Adrenal gland (tissue), 19 donors: ENCODE results near the gene NOX4. TPM values are rescaled to one million over a fixed set of nuclear protein-coding genes. Genes with fewer than 3 reads are reported as not detected.

Experiments used
- DNase-seq, 7 donors: peaks; one replicate each; pipeline ENCODE4 v3.0.0-alpha.2; 2019 to 2020
- H3K27ac ChIP-seq, 5 donors: fragments of 200-600 bp; sonication (generic) in 4 of 5; 1 replicate in 3 of 5; 2 replicates in 2 of 5; pipeline versions ENCODE4 v1.5.1 to v1.8.0; 2016 to 2020; ENCODE audit warnings: mild to moderate bottlenecking in 1 of 5
- H3K27me3 ChIP-seq: fragments of 200-600 bp; 2 replicates; pipeline ENCODE4 v1.8.0; 2021
- H3K36me3 ChIP-seq, 2 donors: fragments of 200-600 bp; replicated peaks in 1 of 2; 1 replicate in 1 of 2; 2 replicates in 1 of 2; pipeline versions ENCODE4 v1.5.1 to v1.8.0; 2018 to 2022
- H3K4me1 ChIP-seq, 2 donors: fragments of 200-600 bp; replicated peaks in 1 of 2; 1 replicate in 1 of 2; 2 replicates in 1 of 2; pipeline versions ENCODE4 v1.5.1 to v1.8.0; 2018 to 2021
- H3K4me3 ChIP-seq, 4 donors: fragments of 200-600 bp; sonication (generic) in 3 of 4; one replicate each; pipeline ENCODE4 v1.5.1; 2016 to 2018
- H3K9me3 ChIP-seq, 3 donors: fragments of 200-600 bp; sonication (generic) in 1 of 3; replicated peaks in 1 of 3; 1 replicate in 2 of 3; 2 replicates in 1 of 3; pipeline versions ENCODE4 v1.5.1 to v1.8.0; 2016 to 2021
- CTCF ChIP-seq, 6 experiments: fragments of 450-650 bp in 4 of 6; fragments of 200-600 bp in 2 of 6; sonication (generic) in 1 of 6; IDR thresholded peaks; 1 replicate in 5 of 6; 2 replicates in 1 of 6; pipeline versions ENCODE4 v1.5.1 to v1.8.0; 2016 to 2021; ENCODE audit warnings: antibody characterized with exemption in 6 of 6, mild to moderate bottlenecking in 2 of 6, moderate library complexity in 1 of 6
- POLR2A ChIP-seq, 2 donors: fragments of 450-650 bp; IDR thresholded peaks; one replicate each; pipeline ENCODE4 v1.6.1; 2017; ENCODE audit warnings: antibody characterized with exemption in 2 of 2, mild to moderate bottlenecking in 2 of 2, moderate library complexity in 1 of 2
- WGBS, 4 donors: extraction: QIAGEN DNeasy Blood & Tissue Kit in 2 of 4; methylation state at CpG; one replicate each; pipeline versions ENCODE4 v1.1.5 to v1.1.7; 2013 to 2017; 5-methylcytosine and 5-hydroxymethylcytosine counted together
- intact Hi-C, 2 donors: fragments of 100-400 bp; cut with DNase I; formaldehyde crosslinking; loops; one replicate each; pipeline versions ENCODE4 v1.14.1 to v1.15.0; 2022 to 2023
- long read RNA-seq, 10 donors: library from polyadenylated mRNA in 3 of 10; unstranded in 2 of 10; stranded (forward) in 1 of 10; transcript quantifications; one replicate each; pipeline ENCODE4 v2.0.0 and lab custom pipeline, GENCODE V29; 2021 to 2026
- polyA plus RNA-seq, 3 donors: library from polyadenylated mRNA; stranded (reverse); fragments of 200-250 nt in 2 of 3; fragments of 350-450 nt in 1 of 3; fragmentation: Illumina TruSeq in 1 of 3; extraction: RNeasy Lipid Tissue Mini Kit (QIAGEN cat#74804) in 1 of 3; gene quantifications; one replicate each; pipeline ENCODE4 v1.2.3, GENCODE V29; 2013 to 2014
- total RNA-seq, 9 donors: library from RNA; depleted of rRNA in 4 of 9; stranded (reverse); fragments of >200 nt in 4 of 9; fragments of 120-200 nt in 1 of 9; fragmentation: NEBNext Ultra II Directional in 1 of 9; extraction: Animal tissue kit (Norgen Biotek cat#: 25700) in 1 of 9; gene quantifications; one replicate each; pipeline versions ENCODE4 v1.1.0 to v1.2.4, GENCODE V29; 2013 to 2023
- donor health status: healthy with polysubstance abuse.
- donor health status: Bipolar disorder and iron deficiency.
- donor health status: DM: yes; HTN: yes; CAD: no.
- donor health status: DM: no; HTN: no; CAD: no.
- donor health status: DM: no; HTN: no; CAD: no.
- donor health status: DM: yes; HTN: yes; CAD: no.

The NOX4 gene
- 1 to 10 TPM in 2 of 9 donors, under 1 TPM in 6, not detected in 1; 0.14 to 8.8 (median 0.59) TPM for total RNA-seq
- 1 to 10 TPM in 2 of 3 donors, under 1 TPM in 1; 0.81 to 1.3 (median 1.2) TPM for polyA plus RNA-seq
- long read RNA-seq, donor 1: 0 reads
- long read RNA-seq, donor 2: 0 reads
- long read RNA-seq, donor 3: 0 reads
- long read RNA-seq, donor 4: 0 reads
- long read RNA-seq, donor 5, partial matches to known transcripts: 0 of 2 reads
- long read RNA-seq, donor 5, other reads (novel, unspliced or antisense): 1 of 2 reads
- long read RNA-seq, donor 6: 0 reads
- long read RNA-seq, donor 7: 0 reads
- long read RNA-seq, donor 8: 0 reads
- long read RNA-seq, donor 9: 0 reads
- long read RNA-seq, donor 10: 0 reads

- no peaks in the 10 kb centered on the region for H3K4me1 ChIP-seq
- intact Hi-C loops: no loop called here
- no peaks in the 10 kb centered on the region for H3K9me3 ChIP-seq
- peak in 4 of 7 donors; percentile 5 to 18 (median 12) for DNase-seq
- no peaks in the 10 kb centered on the region for H3K36me3 ChIP-seq
- peaks cover 5% of the 10 kb centered on the region for H3K27me3 ChIP-seq
- TF ChIP-seq CTCF (IDR thresholded peaks at IDR 0.05): no peak
- TF ChIP-seq POLR2A (IDR thresholded peaks at IDR 0.05): no peak
- no peak within 1 kb of the TSS for H3K27ac ChIP-seq
- WGBS, 4 donors: 2 to 3% (median 2%) methylated on average over 8 to 51 of the region's 51 CpGs
- H3K4me3 ChIP-seq: peak within 1 kb of the TSS in 1 of 4 donors; percentile 47
Observed at GRCh38 chr11:89490981-89491690, at the start of gene NOX4. NOX4 (minus strand) TSS chr11:89491375; CDS start chr11:89491246, 129 bp downstream.

GRCh38 chr11:89540826-89541225 lies 49.7 kb upstream of the NOX4 start:
- no peak for DNase-seq
- Histone ChIP-seq H3K27ac (no peak overlapping the region), H3K4me3 (no peak overlapping the region), H3K9me3 (no peaks in the 10 kb centered on the region), H3K27me3 (no peaks in the 10 kb centered on the region), H3K36me3 (no peaks in the 10 kb centered on the region), H3K4me1 (no peaks in the 10 kb centered on the region)
- WGBS, 4 donors: 68 to 74% (median 71%) methylated on average over 1 of the region's 1 CpG
- intact Hi-C loops: no loop called here
- TF ChIP-seq POLR2A (IDR thresholded peaks at IDR 0.05) (no peak), CTCF (IDR thresholded peaks at IDR 0.05) (no peak)

- Histone ChIP-seq H3K27ac (no peak overlapping the region), H3K36me3 (no peaks in the 10 kb centered on the region), H3K9me3 (no peaks in the 10 kb centered on the region), H3K27me3 (no peaks in the 10 kb centered on the region), H3K4me3 (no peak overlapping the region), H3K4me1 (no peaks in the 10 kb centered on the region)
- 64 to 82% (median 68%) methylated on average over 1 of the region's 1 CpG for WGBS, 4 donors
- no peak for DNase-seq
- intact Hi-C loops: no loop called here
- TF ChIP-seq CTCF (IDR thresholded peaks at IDR 0.05) (no peak), POLR2A (IDR thresholded peaks at IDR 0.05) (no peak)
Observed at GRCh38 chr11:89537936-89538335, 46.8 kb upstream of the NOX4 start.

GRCh38 chr11:89536926-89537325 lies 45.8 kb upstream of the NOX4 start:
- TF ChIP-seq POLR2A (IDR thresholded peaks at IDR 0.05) (no peak), CTCF (IDR thresholded peaks at IDR 0.05) (no peak)
- intact Hi-C loops: no loop called here
- Histone ChIP-seq H3K27ac (no peak overlapping the region), H3K4me1 (no peaks in the 10 kb centered on the region), H3K27me3 (no peaks in the 10 kb centered on the region), H3K36me3 (no peaks in the 10 kb centered on the region), H3K4me3 (no peak overlapping the region), H3K9me3 (no peaks in the 10 kb centered on the region)
- DNase-seq: no peak
- WGBS, 4 donors: 49 to 54% (median 51%) methylated on average over 1 of the region's 1 CpG
